CD1c-positive myeloid dendritic cell (primary cell): ENCODE measurements around the gene ABCE1.
A peak's percentile ranks its signal among the peaks of the same experiment; 100 is the strongest.
"Not testable (repeated sequence)": the region's sequence is repeated elsewhere in the genome, so short reads cannot be mapped to it uniquely, and the experiment has no call there.

ENCODE experiments used
- DNase-seq: peaks from one replicate; pipeline ENCODE4 v3.0.0-alpha.2; 2016; ENCODE audit errors: extremely low spot score

The ABCE1 gene

DNA sequence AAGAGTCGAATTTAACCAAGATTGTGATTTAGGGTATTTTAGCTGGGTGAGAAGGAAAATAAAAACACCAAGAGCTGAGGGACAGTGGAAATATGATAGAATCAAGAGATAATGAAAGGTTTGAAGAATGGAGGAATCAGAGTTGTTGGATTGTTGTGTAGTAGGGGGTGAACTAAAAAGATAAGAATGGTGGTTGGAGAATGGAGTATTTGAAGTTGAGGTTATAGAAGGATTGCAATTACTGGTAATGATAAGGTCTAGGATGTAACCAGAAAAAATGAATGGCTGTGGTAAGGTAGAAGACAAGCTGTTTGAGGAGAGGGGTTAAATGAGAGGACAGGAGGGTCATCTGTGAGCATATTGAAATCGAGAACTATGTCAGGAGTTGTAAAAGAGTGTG is 4.5 kb downstream of the ABCE1 start:
- DNase-seq, result no peak

DNA sequence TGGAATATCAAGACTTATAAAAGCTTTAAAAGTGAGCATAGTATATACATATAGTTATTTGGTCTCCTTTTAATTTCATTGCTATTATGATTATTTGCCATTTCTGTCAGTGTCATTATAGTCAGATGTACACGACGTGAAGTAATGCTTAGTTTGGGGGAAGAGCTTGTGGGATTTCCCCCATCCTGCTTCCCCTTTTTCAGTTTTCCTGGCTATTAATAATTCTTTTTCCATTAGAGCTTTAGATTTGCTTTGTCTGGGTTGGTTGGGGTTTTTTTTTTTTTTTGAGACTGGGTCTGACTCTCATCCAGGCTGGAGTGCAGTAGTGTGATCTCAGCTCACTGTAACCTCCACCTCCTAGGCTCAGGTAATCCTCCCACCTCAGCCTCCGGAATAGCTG is 5.4 kb downstream of the ABCE1 start:
- peak; percentile 60 for DNase-seq

DNA sequence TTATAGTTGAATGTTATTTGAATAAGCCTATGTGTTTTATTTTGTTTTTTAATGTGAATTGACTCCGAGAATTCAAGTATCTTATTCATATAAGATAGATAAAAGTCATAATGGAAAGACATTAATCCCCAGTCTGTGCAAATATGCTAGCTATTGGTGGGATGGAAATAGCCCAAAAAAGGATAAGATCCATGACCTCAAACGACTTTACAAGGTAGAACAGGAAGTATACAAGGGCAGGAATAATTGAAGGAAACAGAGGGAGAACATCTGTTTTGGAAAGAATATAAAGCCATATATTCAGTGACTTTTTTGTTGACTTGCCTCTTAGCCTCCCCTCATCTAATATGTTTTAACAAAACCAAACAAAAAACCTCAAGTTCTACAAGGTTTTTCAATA is 9.0 kb downstream of the ABCE1 start:
- no peak for DNase-seq

DNA sequence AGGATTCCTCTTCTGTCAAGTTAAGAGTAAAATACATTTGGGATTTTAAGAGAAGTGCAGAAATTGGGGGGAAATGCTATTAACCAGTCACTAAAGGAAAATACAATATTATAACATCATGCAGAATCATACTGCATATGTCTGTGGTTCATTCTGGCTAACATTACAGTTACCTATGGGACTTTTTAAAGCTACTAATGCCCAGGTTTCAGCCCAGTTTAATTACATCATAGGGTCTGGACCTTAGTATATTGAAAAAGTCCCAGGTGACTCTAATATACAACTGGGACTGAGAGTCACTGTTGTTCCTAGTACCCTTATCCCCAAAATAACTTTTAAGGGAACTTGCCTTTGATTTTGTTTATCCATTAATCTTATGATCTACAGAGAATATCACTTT is 10.0 kb downstream of the ABCE1 start:
- DNase-seq, result no peak

DNA sequence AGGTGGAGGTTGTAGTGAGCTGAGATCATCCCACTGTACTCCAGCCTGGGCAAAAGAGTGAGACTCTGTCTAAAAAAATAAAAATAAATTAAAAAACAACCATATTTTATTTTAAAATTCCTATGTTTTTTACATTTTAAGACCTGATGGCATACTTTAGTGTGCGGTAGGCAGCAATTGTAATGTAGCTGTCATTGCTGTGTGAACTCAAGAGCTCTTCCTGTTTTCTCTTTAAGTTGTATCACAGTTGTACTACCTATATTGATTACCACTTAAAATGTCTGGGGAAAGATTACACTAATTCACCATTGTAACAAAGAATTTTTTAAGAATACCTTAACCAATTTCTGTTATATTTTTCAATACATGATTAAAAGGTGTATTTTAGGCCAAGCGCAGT is 27.3 kb downstream of the ABCE1 start:
- no peak for DNase-seq

DNA sequence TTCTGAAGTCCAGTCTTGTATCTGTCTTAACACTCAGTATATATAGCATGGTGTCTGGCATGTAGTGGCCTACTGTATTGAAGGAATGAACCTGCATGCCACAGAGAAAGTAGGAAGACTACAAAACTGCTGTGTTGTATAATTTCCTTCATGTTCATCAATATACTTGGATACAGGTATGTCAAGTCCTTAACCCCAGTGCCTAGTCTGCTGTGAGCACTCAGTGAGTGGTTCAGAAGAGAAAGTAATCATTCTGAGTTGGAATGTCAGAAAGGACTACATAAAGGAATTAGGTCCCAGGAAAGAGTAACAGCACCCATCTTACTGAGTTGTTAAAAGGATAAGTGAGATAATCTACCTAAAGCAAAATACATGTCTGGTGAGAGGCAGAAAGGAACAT is 32.0 kb downstream of the ABCE1 start:
- no peak for DNase-seq

DNA sequence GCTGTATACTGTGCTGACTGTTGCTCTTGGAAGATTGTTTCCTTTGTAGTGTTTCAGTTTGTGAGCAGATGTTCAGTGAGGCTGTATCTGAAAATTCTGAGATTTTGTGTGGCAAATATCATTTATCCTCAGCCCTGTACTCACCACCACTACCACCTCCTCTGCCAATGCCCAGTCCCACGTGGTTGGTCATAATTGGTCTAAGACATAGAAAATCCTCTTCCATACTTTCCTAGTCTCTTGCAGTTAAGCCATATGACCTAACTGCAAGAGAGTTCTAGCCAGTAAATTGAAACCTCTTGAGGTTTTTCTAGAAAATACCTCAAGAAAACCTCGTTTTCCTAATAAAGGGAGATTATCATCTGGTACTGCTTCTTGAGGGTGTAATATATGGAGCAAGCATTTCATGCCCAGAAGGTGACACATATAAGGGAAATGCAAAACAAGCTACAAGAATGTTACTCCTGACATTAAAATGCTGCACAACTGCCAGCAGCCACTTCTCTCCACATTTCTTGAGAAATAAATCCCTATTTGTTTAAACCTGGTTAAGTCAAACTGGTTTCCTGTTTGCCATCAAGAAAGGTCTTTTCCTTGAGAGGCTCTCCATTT is 32.8 kb downstream of the ABCE1 start:
- DNase-seq, result no peak

DNA sequence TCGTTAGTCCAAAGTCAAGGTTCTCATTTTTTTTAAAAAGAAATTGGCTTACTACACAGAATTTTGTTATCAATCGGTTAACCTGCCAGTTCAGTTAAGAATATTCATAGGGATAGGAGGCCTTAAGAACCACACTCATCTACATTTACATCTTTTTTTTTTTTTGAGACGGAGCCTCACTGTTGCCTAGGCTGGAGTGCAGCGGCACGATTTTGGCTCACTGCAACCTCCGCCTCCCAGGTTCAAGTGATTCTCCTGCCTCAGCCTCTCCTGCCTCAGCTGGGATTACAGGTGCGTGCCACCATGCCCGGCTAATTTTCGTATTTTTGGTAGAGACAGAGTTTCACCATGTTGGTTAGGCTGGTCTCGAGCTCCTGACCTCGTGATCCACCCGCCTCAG is 33.7 kb downstream of the ABCE1 start:
- DNase-seq, result no peak

DNA sequence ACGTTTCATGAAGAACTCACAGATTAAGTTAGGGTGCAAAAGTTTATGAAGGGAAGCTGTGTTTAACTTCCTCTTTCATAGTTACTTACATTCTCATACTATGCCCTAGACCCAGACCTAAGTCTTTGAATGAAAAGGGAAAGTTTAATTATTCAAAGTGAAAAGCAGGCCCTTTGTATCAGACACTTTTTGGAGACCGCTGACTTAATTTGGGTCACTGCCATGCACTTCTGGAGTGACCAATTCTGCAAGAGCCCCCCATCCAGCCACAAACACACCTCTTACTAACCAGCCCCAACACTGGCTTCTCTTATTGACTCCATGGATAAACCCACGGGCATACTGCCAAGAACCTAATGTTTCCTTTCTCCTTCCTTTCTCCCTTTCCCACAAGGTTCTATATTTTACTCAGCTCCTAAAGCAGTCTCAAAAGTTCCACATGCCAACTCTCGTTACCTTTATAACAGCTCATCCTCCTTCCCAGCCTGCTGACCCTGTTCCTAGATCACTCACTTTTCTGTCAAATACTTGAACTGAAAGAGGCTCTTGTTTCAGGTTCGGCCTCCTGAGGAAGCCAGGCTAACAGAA is 34.5 kb downstream of the ABCE1 start:
- peak; percentile 18 for DNase-seq

DNA sequence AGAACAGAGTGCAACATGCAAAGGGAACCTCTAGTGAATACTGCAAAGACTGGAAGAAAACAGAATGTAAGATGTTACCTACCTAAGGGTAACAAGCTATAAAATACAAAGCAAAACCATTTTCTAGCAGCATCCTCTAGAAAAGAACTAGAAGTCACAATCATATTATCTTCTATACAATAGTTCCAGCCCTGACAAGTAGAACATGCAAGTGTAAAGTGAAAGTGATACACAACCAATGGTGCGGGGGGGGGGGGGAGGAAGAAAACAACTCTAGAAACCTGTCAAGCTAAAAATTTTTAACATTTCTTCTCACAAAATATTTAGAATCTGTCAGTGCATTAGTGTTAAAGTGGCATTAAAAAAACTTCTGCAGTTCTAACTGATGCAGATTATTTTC is 38.1 kb downstream of the ABCE1 start:
- DNase-seq, result not testable (repeated sequence)

DNA sequence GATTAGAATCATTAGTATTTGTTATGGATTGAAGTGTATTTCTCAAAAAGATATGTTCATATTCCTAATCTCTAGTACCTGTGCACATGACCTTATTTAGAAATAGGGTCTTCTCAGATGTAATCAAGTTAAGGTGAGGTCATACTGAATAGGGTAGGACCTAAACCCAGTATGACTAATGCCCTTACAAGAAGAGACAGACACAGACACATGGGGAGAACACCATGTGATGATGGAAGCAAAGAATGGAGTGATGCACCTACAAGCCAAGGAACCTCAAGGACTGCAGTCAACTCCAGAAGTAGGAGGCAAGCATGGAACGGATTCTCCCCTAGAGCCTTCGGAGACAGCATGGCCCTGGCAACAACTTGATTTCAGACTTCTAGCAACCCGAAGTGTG is 50.9 kb downstream of the ABCE1 start:
- DNase-seq, result no peak

DNA sequence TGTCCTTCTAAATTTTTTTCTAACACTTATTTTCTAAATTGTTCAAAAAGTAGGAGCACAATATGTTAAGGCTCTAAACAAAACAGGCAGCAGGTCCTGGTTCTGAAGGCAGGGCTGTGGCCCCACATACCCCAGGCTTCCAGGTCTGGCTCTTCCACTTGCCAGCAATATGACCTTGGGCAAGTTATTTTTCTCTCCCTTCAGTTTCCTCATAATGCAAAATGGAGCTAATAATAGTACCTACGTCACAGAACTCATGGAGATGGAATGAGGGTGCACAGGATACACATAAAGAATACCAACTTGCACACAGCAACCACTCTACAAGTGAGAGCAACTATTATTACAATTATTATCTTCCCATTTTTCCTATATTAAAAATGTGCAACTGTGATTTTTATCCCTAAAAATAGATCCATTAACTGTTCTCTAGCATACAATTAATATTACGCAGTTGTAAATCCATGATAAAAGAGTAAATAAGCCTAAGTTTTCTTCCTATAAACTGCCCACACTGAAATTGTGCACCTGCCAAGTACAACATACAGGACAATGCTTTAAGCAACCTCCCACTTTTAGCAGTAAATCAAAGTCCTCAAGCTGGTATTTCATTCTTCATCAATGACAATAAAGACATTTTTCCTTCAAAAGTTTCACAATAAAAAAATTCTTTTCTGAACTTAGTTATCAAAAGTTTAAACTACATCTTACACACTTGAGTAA is 55.2 kb downstream of the ABCE1 start:
- no peak for DNase-seq

DNA sequence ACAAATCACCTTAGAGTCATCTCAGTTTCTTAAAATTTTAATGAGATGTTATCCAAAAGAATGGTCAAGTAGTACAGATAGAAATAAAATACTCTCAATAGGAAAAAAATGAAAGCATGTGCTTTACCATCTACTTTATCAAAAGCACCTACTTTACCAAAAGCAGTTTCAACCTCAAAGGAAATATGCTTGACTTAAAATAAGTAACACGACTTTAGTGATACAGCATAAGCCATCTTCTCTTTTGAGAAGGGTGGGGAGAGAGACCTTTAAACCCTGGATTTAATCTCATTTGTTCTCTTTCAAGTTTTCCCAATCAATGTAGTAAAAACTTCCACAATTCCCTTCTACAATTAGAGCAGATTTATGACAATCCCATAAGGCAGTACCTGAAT is 55.8 kb downstream of the ABCE1 start:
- DNase-seq, result no peak

DNA sequence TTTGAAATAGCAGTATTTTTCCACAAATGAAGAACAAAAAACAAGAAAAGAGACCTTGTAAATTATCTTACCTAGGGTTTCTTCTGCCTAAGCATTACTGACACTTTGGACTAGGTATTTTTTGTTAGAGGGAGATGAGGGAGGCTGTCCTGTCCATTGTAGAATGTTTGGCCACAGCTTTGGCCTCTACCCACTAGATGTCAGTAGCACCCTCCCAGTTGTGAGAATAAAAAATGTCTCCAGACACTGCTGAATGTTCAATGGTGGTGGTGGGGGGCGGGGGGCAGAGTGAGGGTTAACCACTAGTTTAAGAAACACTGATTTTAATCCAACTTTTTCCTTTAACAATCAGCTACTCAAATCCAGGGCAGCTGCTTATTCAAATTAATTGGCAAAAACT is 56.5 kb downstream of the ABCE1 start:
- peak; percentile 13 for DNase-seq

DNA sequence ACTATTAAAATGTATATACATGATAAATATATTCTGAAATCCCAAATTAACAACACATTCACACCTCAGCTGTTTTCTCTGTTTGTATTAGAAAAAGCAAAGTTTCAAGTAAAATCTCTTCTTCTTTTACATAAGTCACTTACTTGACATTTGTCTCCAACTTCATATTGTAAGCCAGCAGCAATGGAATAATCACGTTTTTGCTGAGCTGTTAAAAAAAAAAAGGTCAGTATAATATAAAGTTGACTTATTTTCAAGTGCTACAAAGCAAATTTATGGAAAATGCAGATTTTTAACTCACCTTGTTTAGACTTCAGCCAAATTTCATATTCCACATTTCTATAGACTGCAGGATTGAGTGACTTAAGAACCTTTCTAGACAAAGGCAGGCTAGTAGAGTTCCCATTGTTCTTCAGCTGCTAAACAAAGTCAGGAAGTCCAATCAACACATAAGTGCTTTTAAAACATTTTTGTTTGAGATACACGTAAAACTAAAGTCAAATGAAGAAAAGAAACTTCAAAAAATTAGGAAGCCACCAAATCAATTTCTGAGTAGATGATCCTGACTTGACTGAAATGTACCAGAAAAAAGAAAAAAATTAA is 57.3 kb downstream of the ABCE1 start:
- DNase-seq, result no peak

DNA sequence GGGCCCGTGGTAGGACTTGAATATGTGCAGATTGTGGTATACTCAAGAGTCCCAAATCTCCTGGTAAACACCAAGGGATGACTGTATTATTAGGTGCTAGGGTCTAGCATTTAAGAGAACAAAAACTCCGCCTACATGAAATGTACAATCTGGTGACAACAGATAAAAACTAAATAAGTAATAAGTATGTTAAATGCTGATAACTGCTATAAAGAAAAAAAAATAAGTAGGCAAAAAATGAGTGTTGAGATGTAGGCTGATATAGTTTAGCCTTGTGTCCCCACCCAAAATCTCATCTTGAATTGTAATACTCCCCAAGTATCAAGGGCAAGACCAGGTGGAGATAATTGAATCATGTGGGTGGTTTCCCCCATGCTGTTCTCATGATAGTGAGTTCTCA is 58.9 kb downstream of the ABCE1 start:
- DNase-seq, result no peak

DNA sequence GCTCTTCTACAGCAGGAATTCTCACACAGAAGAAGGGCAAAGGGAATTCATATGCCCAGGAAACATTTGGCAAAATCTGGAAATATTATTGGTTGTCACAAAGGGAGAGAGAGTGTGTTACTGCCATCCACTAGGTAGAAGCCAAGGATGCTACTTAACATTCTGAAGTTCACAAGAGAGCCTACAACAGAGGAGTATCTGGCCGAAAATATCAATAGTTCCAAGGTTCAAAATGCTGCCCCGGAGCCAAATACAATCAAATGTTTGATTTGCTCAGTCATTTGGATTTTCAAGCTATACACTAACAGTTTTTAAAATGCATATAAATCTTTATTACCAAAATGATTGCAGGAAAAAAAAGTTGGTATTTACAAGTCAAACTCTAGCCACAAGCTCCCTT is 63.4 kb downstream of the ABCE1 start:
- no peak for DNase-seq

DNA sequence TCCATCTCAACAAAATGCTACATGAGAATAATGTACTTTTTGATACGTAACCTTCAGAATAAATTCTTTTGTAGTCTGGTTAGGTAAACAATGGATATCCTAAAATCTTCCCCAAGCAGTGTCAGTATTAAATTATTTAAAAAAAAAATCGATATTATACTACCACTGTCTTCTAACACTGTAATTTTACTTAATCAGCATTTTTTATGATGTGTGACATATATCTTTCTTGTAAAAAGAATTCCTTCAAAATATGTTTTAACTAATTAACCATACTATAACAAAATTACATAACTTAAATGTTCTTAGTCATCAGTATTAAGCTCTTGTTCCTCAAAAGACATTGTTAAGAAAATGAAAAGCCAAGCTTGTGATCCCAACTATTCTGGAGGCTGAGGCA is 69.8 kb downstream of the ABCE1 start:
- DNase-seq, result no peak

DNA sequence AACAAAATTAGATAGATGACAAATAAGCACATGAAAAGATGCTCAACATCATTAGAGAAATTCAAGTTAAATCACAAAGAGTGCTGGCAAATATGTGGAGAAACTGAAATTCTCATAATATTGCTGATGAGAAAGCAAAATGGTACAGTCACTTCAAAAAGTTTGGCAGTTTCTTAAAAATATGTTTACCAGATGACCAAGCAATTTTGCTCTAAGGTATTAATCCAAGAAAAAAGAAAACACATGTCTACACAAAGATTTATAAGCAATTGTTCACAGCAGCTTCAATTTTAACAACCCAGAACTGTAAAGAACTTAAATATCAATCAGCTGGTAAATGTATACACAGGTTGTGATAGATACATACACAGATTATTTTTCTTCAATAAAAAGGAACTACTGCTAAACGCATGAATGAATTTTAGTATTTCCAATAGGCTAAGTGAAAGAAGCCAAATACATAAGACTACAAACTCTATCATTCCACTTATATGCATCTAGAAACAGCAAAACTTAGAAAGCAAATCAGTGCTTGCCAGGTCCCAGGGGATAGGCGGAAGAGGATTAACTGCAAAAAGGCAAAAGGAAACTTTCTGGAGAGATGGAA is 70.6 kb downstream of the ABCE1 start:
- no peak for DNase-seq

DNA sequence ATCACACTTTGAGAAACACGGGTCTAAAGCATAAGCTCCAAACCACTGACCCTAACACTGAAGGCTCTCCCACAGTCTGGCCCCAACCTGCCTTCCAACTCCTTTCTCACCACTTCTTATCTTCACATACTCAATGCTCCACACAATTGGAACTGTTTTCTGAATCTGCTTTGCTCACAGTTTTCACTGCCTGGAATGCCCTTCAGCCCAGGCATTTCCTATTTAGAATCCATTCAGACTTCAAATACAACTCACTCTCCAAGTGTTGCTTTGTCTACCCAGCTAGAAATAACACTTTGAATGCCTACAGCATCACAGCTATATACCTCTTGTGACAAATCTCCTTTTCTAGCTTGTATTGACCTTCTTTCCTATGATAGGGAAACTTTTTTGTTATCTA is 72.1 kb downstream of the ABCE1 start:
- no peak for DNase-seq

DNA sequence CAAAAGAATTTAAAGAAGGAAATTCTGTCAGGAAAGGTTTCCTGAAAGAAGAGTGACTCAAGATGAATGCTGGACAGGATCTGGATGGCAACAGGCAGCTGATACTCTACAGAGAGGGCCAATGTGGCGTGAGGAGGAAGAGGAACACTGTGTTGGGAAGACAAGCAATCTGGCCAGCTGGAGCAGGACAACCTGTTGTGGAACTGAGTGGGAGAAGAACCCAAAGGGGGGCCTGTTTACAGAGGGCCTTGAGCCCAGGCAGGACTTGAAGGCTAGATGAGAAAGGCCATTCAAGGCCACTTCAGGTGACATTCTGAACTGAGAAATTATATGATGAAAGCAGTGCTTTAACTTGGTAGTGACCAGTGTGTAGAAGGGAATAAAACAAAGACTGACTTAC is 73.8 kb downstream of the ABCE1 start:
- no peak for DNase-seq

DNA sequence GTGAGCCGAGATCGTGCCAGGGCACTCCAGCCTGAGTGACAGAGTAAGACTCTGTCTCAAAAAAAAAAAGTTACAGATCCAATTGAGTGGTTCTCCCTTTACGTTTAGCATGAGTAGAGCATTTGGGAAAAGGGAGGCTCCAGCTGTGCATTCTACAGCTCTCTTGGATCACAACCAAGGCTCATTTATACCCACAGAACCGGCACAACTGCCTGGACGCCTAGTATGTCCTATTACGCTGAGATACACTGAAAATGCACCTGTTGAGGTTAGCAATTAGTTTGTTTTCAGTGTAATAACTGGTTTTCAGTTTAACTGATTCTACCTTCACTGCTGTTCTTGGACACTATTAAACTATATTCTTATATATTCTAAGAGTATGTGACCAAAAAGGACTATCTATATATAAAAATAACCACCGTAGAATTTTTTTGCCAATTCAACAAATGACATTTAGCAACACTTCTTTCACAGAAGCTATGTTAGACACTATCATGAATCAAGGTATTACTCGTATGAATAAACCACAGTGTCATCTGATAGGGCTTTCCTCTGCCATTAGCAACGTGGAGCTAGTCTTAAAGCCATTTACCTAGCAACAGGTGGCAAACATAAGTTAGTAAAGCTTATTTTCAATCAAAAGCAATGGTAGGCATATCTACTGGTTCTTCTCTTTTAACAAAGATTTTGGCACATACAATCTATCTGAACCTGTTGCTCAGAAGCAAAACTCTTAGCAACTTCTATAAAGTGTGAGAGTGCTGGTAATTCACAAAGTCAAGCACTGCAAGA is 78.7 kb downstream of the ABCE1 start:
- DNase-seq, result no peak
